ENCODE measurements around the gene PIP5K1B.

DNA sequence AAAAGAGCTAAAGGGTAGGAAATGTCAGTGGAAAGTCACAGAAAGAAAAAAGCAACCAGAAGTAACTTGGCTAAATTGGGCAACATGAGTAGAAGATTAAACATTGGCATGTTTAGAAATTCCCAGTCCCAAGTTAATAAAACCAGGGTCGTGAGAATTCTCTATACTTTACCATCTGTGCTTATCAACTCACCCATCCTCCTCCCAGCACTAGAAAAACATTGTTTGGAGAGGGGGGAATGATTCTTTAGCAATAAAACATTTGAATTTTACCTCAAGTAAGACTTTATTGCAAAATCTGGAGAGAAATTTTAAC is 229.2 kb downstream of the PIP5K1B start:
- TF ChIP-seq, protein P1, sequence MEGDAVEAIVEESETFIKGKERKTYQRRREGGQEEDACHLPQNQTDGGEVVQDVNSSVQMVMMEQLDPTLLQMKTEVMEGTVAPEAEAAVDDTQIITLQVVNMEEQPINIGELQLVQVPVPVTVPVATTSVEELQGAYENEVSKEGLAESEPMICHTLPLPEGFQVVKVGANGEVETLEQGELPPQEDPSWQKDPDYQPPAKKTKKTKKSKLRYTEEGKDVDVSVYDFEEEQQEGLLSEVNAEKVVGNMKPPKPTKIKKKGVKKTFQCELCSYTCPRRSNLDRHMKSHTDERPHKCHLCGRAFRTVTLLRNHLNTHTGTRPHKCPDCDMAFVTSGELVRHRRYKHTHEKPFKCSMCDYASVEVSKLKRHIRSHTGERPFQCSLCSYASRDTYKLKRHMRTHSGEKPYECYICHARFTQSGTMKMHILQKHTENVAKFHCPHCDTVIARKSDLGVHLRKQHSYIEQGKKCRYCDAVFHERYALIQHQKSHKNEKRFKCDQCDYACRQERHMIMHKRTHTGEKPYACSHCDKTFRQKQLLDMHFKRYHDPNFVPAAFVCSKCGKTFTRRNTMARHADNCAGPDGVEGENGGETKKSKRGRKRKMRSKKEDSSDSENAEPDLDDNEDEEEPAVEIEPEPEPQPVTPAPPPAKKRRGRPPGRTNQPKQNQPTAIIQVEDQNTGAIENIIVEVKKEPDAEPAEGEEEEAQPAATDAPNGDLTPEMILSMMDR (conservative IDR thresholded peaks at IDR 0.05; ENCODE audit: low read length): no peak
- no peak for TF ChIP-seq EZH2phosphoT487 (IDR thresholded peaks at IDR 0.05; ENCODE audit: borderline replicate concordance)

Data from Loucy (cell line).